Cardiac muscle cell (in vitro differentiated cells and primary cell): ENCODE results near the gene OTOG. TPM values are rescaled to one million over a fixed set of nuclear protein-coding genes. Genes with fewer than 3 reads are reported as not detected.

Experiments
- DNase-seq, 2 donors: peaks; one replicate each; pipeline versions ENCODE4 v3.0.0 to v3.0.0-alpha.2; 2010 to 2017; ENCODE audit warnings: low read depth in 1 of 2, low spot score in 1 of 2
- H3K27ac ChIP-seq: fragments of 200-600 bp; sonication (generic); 2 replicates; pipeline ENCODE4 v1.5.1; 2016
- H3K27me3 ChIP-seq: fragments of 200-600 bp; sonication (generic); 2 replicates; pipeline ENCODE4 v1.6.0; 2016; ENCODE audit warnings: control low read depth
- H3K36me3 ChIP-seq: fragments of 200-600 bp; sonication (generic); 2 replicates; pipeline ENCODE4 v1.5.1; 2016; ENCODE audit warnings: control low read depth
- H3K4me1 ChIP-seq: fragments of 200-600 bp; sonication (generic); 2 replicates; pipeline ENCODE4 v1.8.1; 2017; ENCODE audit warnings: low read depth, mild to moderate bottlenecking, mixed run types
- H3K4me3 ChIP-seq: fragments of 200-600 bp; sonication (generic); 2 replicates; pipeline ENCODE4 v1.5.1; 2016; ENCODE audit warnings: mild to moderate bottlenecking
- H3K9me3 ChIP-seq: fragments of 200-600 bp; sonication (generic); 2 replicates; pipeline ENCODE4 v1.5.1; 2017; ENCODE audit warnings: low read depth, mild to moderate bottlenecking, control low read depth
- CTCF ChIP-seq: IDR thresholded peaks from 2 replicates; pipeline ENCODE4 v1.5.1; 2012; ENCODE audit warnings: low read depth, mild to moderate bottlenecking, low read length
- polyA plus RNA-seq: library from polyadenylated mRNA; unstranded; fragments of >200 nt; fragmentation: Nextera tagmentation; extraction: Ambion mirVana; gene quantifications from 2 replicates; pipeline ENCODE4 v1.2.1, GENCODE V29; 2016
- total RNA-seq: library from RNA; depleted of rRNA; stranded (reverse); fragments of >200 nt; gene quantifications from 2 replicates; pipeline ENCODE4 v1.2.3, GENCODE V29; 2016

OTOG gene
- total and polyA plus RNA-seq, 2 experiments from 2014 or later, result 0.15 TPM; not detected in 1

GRCh38 chr11:17504330-17505107, 42.5 kb upstream of the OTOG start:
- no peak overlapping the region for H3K4me3 ChIP-seq
- no peaks in the 10 kb centered on the region for H3K9me3 ChIP-seq
- H3K27ac ChIP-seq, result no peak overlapping the region
- TF ChIP-seq CTCF, result peak; percentile 89
- no peaks in the 10 kb centered on the region for H3K27me3 ChIP-seq
- no peaks in the 10 kb centered on the region for H3K36me3 ChIP-seq
- peak; percentile 74 to 88 for DNase-seq
- no peaks in the 10 kb centered on the region for H3K4me1 ChIP-seq

- H3K27me3 ChIP-seq, result no peaks in the 10 kb centered on the region
- no peak overlapping the region for H3K4me3 ChIP-seq
- no peak overlapping the region for H3K27ac ChIP-seq
- H3K9me3 ChIP-seq, result no peaks in the 10 kb centered on the region
- no peak for DNase-seq
- H3K36me3 ChIP-seq, result no peaks in the 10 kb centered on the region
- H3K4me1 ChIP-seq, result no peaks in the 10 kb centered on the region
- no peak for TF ChIP-seq CTCF
These were observed 41.9 kb upstream of the OTOG start for GRCh38 chr11:17505146-17505545.

GRCh38 chr11:17506314-17506713, 40.7 kb upstream of the OTOG start:
- Histone ChIP-seq H3K9me3 (no peaks in the 10 kb centered on the region), H3K4me1 (no peaks in the 10 kb centered on the region), H3K4me3 (no peak overlapping the region), H3K27ac (no peak overlapping the region), H3K36me3 (no peaks in the 10 kb centered on the region), H3K27me3 (no peaks in the 10 kb centered on the region)
- peak in 1 of 2 donors; percentile 5 for DNase-seq
- TF ChIP-seq CTCF, result no peak

GRCh38 chr11:17506942-17507341, 40.1 kb upstream of the OTOG start:
- Histone ChIP-seq H3K4me1 (no peaks in the 10 kb centered on the region), H3K27me3 (no peaks in the 10 kb centered on the region), H3K4me3 (no peak overlapping the region), H3K27ac (no peak overlapping the region), H3K36me3 (no peaks in the 10 kb centered on the region), H3K9me3 (no peaks in the 10 kb centered on the region)
- DNase-seq, result no peak
- no peak for TF ChIP-seq CTCF

GRCh38 chr11:17507773-17508172, 39.3 kb upstream of the OTOG start:
- no peak for TF ChIP-seq CTCF
- H3K4me1 ChIP-seq, result no peaks in the 10 kb centered on the region
- no peaks in the 10 kb centered on the region for H3K36me3 ChIP-seq
- H3K4me3 ChIP-seq, result no peak overlapping the region
- no peak for DNase-seq
- H3K27me3 ChIP-seq, result no peaks in the 10 kb centered on the region
- no peaks in the 10 kb centered on the region for H3K9me3 ChIP-seq
- no peak overlapping the region for H3K27ac ChIP-seq
